PFSK-1 (cell line): Measurements from ENCODE around the gene ADAMTS17.

Experiments used
- FOXP2 ChIP-seq: optimal IDR thresholded peaks from 2 replicates; pipeline ENCODE3; 2011; ENCODE audit warnings: borderline replicate concordance, control low read depth, inconsistent platforms; ENCODE audit not compliant: insufficient read depth; ENCODE audit errors: extremely low read length, extremely low read depth
- POLR2AphosphoS5 ChIP-seq: IDR thresholded peaks from 2 replicates; pipeline ENCODE4 v1.6.1; 2012; ENCODE audit warnings: low read depth, mild to moderate bottlenecking, control low read depth, low read length, moderate library complexity
- REST ChIP-seq, 2 experiments: IDR thresholded peaks; 2 replicates each; pipeline versions ENCODE4 v1.6.1 to v1.8.0; 2011 to 2012; ENCODE audit warnings: low read depth in 2 of 2, low read length in 2 of 2, control low read depth in 1 of 2, inconsistent platforms in 1 of 2, mild to moderate bottlenecking in 1 of 2, moderate library complexity in 1 of 2; ENCODE audit not compliant: insufficient read depth in 1 of 2
- SIN3A ChIP-seq: IDR thresholded peaks from 2 replicates; pipeline ENCODE4 v1.6.1; 2012; ENCODE audit warnings: mild to moderate bottlenecking, low read length, moderate library complexity, borderline replicate concordance; ENCODE audit not compliant: insufficient read depth
- TAF1 ChIP-seq: IDR thresholded peaks from 2 replicates; pipeline ENCODE4 v1.6.1; 2012; ENCODE audit warnings: low read length, control low read depth, borderline replicate concordance; ENCODE audit not compliant: insufficient read depth

- TF ChIP-seq POLR2AphosphoS5 (no peak), SIN3A (no peak), TAF1 (no peak), REST (IDR thresholded peaks at IDR 0.05; ENCODE audit: insufficient read depth in 1 of 2, low read depth in 2 of 2, low read length in 2 of 2) (no peak), FOXP2 (no peak)
Measured at GRCh38 chr15:100252359-100252758, 89.4 kb downstream of the ADAMTS17 start.
